Neural crest cell (in vitro differentiated cells): ENCODE data around the gene HNRNPH1. TPM values are rescaled to one million over a fixed set of nuclear protein-coding genes. Genes with fewer than 3 reads are reported as not detected.

ENCODE experiments used
- DNase-seq: peaks from one replicate; pipeline ENCODE4 v3.0.0; 2021; ENCODE audit warnings: low read depth, mixed read lengths, low spot score
- H3K27ac Mint-ChIP-seq: one replicate; pipeline ENCODE4 v1.8.0; 2021; ENCODE audit warnings: mild to moderate bottlenecking, mixed read lengths; ENCODE audit not compliant: unreplicated experiment
- H3K27me3 Mint-ChIP-seq: 2 replicates; pipeline ENCODE4 v1.8.0; 2021; ENCODE audit warnings: low read depth, mild to moderate bottlenecking, mixed read lengths
- H3K36me3 Mint-ChIP-seq: 2 replicates; pipeline ENCODE4 v1.8.0; 2021; ENCODE audit warnings: low read depth, mild to moderate bottlenecking, mixed read lengths
- H3K4me1 Mint-ChIP-seq: 2 replicates; pipeline ENCODE4 v1.8.0; 2021; ENCODE audit warnings: mixed read lengths
- H3K4me3 Mint-ChIP-seq: one replicate; pipeline ENCODE4 v1.8.0; 2021; ENCODE audit warnings: mild to moderate bottlenecking, mixed read lengths
- H3K9me3 Mint-ChIP-seq: 2 replicates; pipeline ENCODE4 v1.8.0; 2021; ENCODE audit warnings: mixed read lengths
- total RNA-seq: library from RNA; stranded (reverse); gene quantifications from 2 replicates; pipeline ENCODE4 v1.2.1, GENCODE V29; 2021
- TF ChIP-seq, protein P1 (sequence below): fragments of 200-600 bp; sonication (generic); conservative IDR thresholded peaks from 2 replicates; pipeline ENCODE4 v1.5.0; 2021; ENCODE audit warnings: antibody characterized with exemption, mild to moderate bottlenecking

HNRNPH1 gene
- total RNA-seq, 1 donor from 2014 or later = 1,166 TPM

GRCh38 chr5:179614745-179615144, 8.7 kb downstream of the HNRNPH1 start:
- DNase-seq = no peak
- Mint-ChIP-seq H3K4me3 (peak overlapping the region; percentile 82), H3K27ac (no peak overlapping the region), H3K4me1 (peaks cover 65% of the 10 kb centered on the region), H3K27me3 (peaks cover 52% of the 10 kb centered on the region), H3K36me3 (peaks cover 62% of the 10 kb centered on the region), H3K9me3 (no peaks in the 10 kb centered on the region)
- TF ChIP-seq, protein P1, sequence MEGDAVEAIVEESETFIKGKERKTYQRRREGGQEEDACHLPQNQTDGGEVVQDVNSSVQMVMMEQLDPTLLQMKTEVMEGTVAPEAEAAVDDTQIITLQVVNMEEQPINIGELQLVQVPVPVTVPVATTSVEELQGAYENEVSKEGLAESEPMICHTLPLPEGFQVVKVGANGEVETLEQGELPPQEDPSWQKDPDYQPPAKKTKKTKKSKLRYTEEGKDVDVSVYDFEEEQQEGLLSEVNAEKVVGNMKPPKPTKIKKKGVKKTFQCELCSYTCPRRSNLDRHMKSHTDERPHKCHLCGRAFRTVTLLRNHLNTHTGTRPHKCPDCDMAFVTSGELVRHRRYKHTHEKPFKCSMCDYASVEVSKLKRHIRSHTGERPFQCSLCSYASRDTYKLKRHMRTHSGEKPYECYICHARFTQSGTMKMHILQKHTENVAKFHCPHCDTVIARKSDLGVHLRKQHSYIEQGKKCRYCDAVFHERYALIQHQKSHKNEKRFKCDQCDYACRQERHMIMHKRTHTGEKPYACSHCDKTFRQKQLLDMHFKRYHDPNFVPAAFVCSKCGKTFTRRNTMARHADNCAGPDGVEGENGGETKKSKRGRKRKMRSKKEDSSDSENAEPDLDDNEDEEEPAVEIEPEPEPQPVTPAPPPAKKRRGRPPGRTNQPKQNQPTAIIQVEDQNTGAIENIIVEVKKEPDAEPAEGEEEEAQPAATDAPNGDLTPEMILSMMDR = no peak

DNA sequence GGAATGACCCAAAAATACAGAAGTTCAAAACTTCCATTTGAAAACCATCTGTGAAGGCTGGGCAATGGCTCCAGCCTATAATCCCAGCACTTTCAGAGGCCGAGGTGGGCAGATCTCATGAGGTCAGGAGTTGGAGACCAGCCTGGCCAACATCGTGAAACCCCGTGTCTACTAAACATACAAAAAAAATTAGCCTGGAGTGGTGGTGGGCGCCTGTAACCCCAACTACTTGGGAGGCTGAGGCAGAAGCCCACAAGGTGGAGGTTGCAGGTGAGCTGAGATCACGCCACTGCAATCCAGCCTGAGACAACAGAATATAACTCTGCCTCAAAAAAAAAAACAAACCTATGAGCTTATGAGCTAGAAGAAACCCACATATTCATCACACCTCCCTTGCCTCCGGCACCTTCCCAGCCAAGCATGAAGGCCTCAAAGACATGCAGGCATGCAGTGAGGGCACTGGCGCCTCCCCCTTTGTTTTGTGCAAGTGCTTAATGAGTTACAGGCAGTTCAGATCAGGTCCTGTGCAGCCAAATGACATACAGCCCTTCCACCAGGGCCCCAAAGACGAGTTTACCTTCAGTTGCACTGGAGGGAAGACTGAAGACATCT, 9.9 kb downstream of the HNRNPH1 start:
- peaks cover 60% of the 10 kb centered on the region for H3K36me3 Mint-ChIP-seq
- no peak for DNase-seq
- H3K4me3 Mint-ChIP-seq = peak overlapping the region; percentile 84
- H3K9me3 Mint-ChIP-seq = no peaks in the 10 kb centered on the region
- H3K27ac Mint-ChIP-seq = peak overlapping the region; percentile 25
- H3K27me3 Mint-ChIP-seq = peaks cover 53% of the 10 kb centered on the region
- TF ChIP-seq, protein P1 = no peak
- peaks cover 62% of the 10 kb centered on the region for H3K4me1 Mint-ChIP-seq

DNA sequence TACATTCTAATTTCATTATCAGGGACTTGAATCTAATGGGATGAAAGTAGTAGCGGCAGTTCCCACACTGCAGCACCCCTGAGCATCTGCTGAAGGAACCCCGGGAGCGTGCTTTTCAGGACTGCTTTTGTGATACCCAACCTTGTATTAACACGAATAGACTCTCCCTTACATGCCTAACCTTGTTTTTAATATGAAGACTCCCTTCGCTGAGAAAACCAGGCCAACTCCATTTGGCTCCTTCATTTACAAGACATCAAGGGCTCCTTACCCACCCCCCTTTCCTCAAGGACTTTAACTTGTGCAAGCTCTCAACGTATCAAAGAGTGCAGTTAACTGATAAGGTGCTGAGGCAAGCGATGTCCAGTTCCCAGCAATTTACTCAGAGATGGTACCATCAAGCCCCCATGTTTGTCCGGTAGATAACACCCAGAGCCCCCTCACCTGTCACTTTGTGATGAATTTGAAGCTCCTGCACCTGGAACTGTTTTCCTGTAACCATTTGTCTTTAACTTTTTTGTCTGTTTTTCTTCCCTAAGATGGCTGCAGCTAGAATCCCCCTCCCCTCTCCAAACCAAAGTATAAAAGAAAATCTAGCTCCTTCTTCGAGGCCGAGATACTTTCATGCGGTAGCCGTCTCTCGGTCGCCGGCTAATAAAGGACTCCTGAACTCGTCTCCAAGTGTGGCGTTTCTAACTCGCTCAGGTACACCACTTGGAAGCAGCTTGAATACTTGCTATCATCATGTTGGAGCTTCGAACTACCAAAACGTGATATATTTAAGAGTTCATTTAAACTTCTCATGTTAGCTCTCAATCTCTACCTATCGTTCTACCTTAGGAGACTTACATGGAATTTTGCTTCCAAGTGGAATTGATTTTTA, 10.7 kb downstream of the HNRNPH1 start:
- TF ChIP-seq, protein P1 = no peak
- Mint-ChIP-seq H3K27me3 (peaks cover 50% of the 10 kb centered on the region), H3K27ac (peak overlapping the region; percentile 25), H3K9me3 (no peaks in the 10 kb centered on the region), H3K4me3 (peak overlapping the region; percentile 84), H3K4me1 (peaks cover 60% of the 10 kb centered on the region), H3K36me3 (peaks cover 56% of the 10 kb centered on the region)
- no peak for DNase-seq

GRCh38 chr5:179610903-179611265, 12.6 kb downstream of the HNRNPH1 start:
- Mint-ChIP-seq H3K36me3 (peaks cover 41% of the 10 kb centered on the region), H3K27me3 (peaks cover 48% of the 10 kb centered on the region), H3K27ac (no peak overlapping the region), H3K9me3 (no peaks in the 10 kb centered on the region), H3K4me1 (peaks cover 50% of the 10 kb centered on the region), H3K4me3 (peak overlapping the region; percentile 73)
- DNase-seq = no peak
- TF ChIP-seq, protein P1 = no peak

GRCh38 chr5:179610109-179610902, 13.2 kb downstream of the HNRNPH1 start:
- no peak for DNase-seq

More at GRCh38 chr5:179610109-179610902, 13.2 kb downstream of the HNRNPH1 start:
- Mint-ChIP-seq H3K9me3 (no peaks in the 10 kb centered on the region), H3K4me1 (peaks cover 47% of the 10 kb centered on the region), H3K36me3 (peaks cover 41% of the 10 kb centered on the region), H3K27ac (no peak overlapping the region), H3K4me3 (peak overlapping the region; percentile 73), H3K27me3 (peaks cover 48% of the 10 kb centered on the region)
- TF ChIP-seq, protein P1 = no peak
